GM12878 (cell line): ENCODE results near the gene RBPMS2. TPM values are rescaled to one million over a fixed set of nuclear protein-coding genes. Genes with fewer than 3 reads are reported as not detected.

Source experiments
- ATAC-seq: fragments of 200-7000 bp; cut with Tn5 transposase; 3 replicates; pipeline ENCODE4 v1.9.1; 2020; ENCODE audit warnings: mild to moderate bottlenecking, moderate library complexity
- BruUV-seq: library from RNA; stranded (reverse); fragments of 400-500 nt; replicated peaks from 2 replicates; lab custom pipeline; 2021; lab: Mats Ljungman, UMichigan
- CTCF ChIA-PET: fragments of 300-600 bp; sonication (Branson Sonifier 250); formaldehyde crosslinking; extraction: SDS; loops from one replicate; lab custom pipeline; 2021; ENCODE audit warnings: inconsistent platforms; lab: Yijun Ruan, JAX
- POLR2A ChIA-PET: fragments of 350-600 bp; formaldehyde crosslinking; extraction: SDS; loops from one replicate; lab custom pipeline; 2021; ENCODE audit warnings: inconsistent platforms; lab: Charles Lee
- RAD21 ChIA-PET: fragments of 300-600 bp; sonication (Branson Sonifier 250); formaldehyde crosslinking; loops from one replicate; lab custom pipeline; 2023; ENCODE audit warnings: antibody characterized with exemption; ENCODE audit not compliant: unreplicated experiment; lab: Charles Lee
- SMC1A ChIA-PET: fragments of 300-600 bp; sonication (Branson Sonifier 250); formaldehyde crosslinking; loops from one replicate; lab custom pipeline; 2023; ENCODE audit not compliant: unreplicated experiment, uncharacterized antibody; lab: Charles Lee
- DNase-seq: peaks from one replicate; pipeline ENCODE4 v3.0.0-alpha.2; 2011; ENCODE audit warnings: low read depth, low spot score
- FAIRE-seq: peaks from 3 replicates; lab custom pipeline; 2011; peaks lifted over from hg19 to GRCh38; lab: Jason Lieb, UNC
- H2AFZ ChIP-seq: 2 replicates; pipeline ENCODE4 v1.6.0; 2011; ENCODE audit warnings: low read depth, low read length, control low read depth; ENCODE audit not compliant: control insufficient read depth
- H3K27ac ChIP-seq: 2 replicates; pipeline ENCODE4 v1.5.1; 2011; ENCODE audit warnings: control low read depth; ENCODE audit not compliant: control insufficient read depth, insufficient read depth
- H3K27me3 ChIP-seq, 2 experiments: replicated peaks in 1 of 2; 2 replicates each; pipeline versions ENCODE4 v1.6.0 to v1.6.1; 2011; ENCODE audit warnings: low read length in 1 of 2; ENCODE audit not compliant: control insufficient read depth in 2 of 2, insufficient read depth in 2 of 2
- H3K36me3 ChIP-seq, 2 experiments: 2 replicates each; pipeline ENCODE4 v1.5.1; 2011; ENCODE audit warnings: low read length in 1 of 2; ENCODE audit not compliant: control insufficient read depth in 2 of 2, insufficient read depth in 2 of 2
- H3K4me1 ChIP-seq: 2 replicates; pipeline ENCODE4 v1.6.1; 2011; ENCODE audit warnings: mild to moderate bottlenecking, low read length, moderate library complexity, mixed read lengths; ENCODE audit not compliant: control insufficient read depth, insufficient read depth
- H3K4me2 ChIP-seq: 2 replicates; pipeline ENCODE4 v1.6.0; 2011; ENCODE audit warnings: control low read depth; ENCODE audit not compliant: control insufficient read depth, insufficient read depth
- H3K4me3 ChIP-seq: fragments of 200-600 bp; sonication (generic); 2 replicates; pipeline ENCODE4 v1.5.1; 2016
- H3K79me2 ChIP-seq: 2 replicates; pipeline ENCODE4 v1.6.0; 2011; ENCODE audit warnings: low read length; ENCODE audit not compliant: control insufficient read depth, insufficient read depth
- H3K9ac ChIP-seq: 2 replicates; pipeline ENCODE4 v1.8.0; 2011; ENCODE audit warnings: low read length, control low read depth, mixed read lengths; ENCODE audit not compliant: control insufficient read depth, insufficient read depth
- H3K9me3 ChIP-seq: replicated peaks from 3 replicates; pipeline ENCODE4 v1.5.1; 2011; ENCODE audit warnings: mild to moderate bottlenecking, low read length; ENCODE audit not compliant: control insufficient read depth, insufficient read depth
- H4K20me1 ChIP-seq: 2 replicates; pipeline ENCODE4 v1.6.0; 2011; ENCODE audit not compliant: control insufficient read depth, insufficient read depth
- CEBPZ ChIP-seq: fragments of 150-350 bp; IDR thresholded peaks from 2 replicates; pipeline ENCODE4 v1.6.1; 2016; ENCODE audit warnings: low read depth, low read length
- CHD4 ChIP-seq: fragments of 200-600 bp; sonication (generic); IDR thresholded peaks from 2 replicates; pipeline ENCODE4 v1.6.1; 2016; ENCODE audit warnings: mild to moderate bottlenecking
- EGR1 ChIP-seq, 2 experiments: IDR thresholded peaks; 1 replicate in 1 of 2; 2 replicates in 1 of 2; pipeline ENCODE4 v1.6.1; 2011 to 2012; ENCODE audit warnings: low read depth in 2 of 2, low read length in 2 of 2, borderline replicate concordance in 1 of 2, mild to moderate bottlenecking in 1 of 2, moderate library complexity in 1 of 2
- GABPA ChIP-seq: IDR thresholded peaks from 2 replicates; pipeline ENCODE4 v1.6.1; 2014; ENCODE audit warnings: antibody characterized with exemption, low read depth, mild to moderate bottlenecking, inconsistent platforms
- HDAC2 ChIP-seq: fragments of 200-600 bp; sonication (generic); IDR thresholded peaks from 2 replicates; pipeline ENCODE4 v1.6.1; 2017
- NFIC ChIP-seq: IDR thresholded peaks from 2 replicates; pipeline ENCODE4 v1.6.1; 2012; ENCODE audit warnings: low read depth, mild to moderate bottlenecking, inconsistent platforms, low read length, moderate library complexity
- RAD21 ChIP-seq: IDR thresholded peaks from 2 replicates; pipeline ENCODE4 v1.6.1; 2011; ENCODE audit warnings: mild to moderate bottlenecking, low read depth, low read length, moderate library complexity; ENCODE audit not compliant: insufficient read depth
- SRF ChIP-seq, 2 experiments: IDR thresholded peaks; 2 replicates each; pipeline ENCODE4 v1.6.1; 2011; ENCODE audit warnings: low read depth in 2 of 2, low read length in 2 of 2, mild to moderate bottlenecking in 1 of 2, moderate library complexity in 1 of 2
- TCF12 ChIP-seq: IDR thresholded peaks from 2 replicates; pipeline ENCODE4 v1.6.1; 2011; ENCODE audit warnings: low read depth, mild to moderate bottlenecking, low read length
- ZBTB4 ChIP-seq: fragments of 450-650 bp; formaldehyde crosslinking; IDR thresholded peaks from 2 replicates; pipeline ENCODE4 v1.4.0; 2022; ENCODE audit warnings: mild to moderate bottlenecking, moderate library complexity
- WGBS: methylation state at CpG from one replicate; pipeline ENCODE4 v1.1.6; 2016; ENCODE audit warnings: low lambda C conversion rate; ENCODE audit not compliant: insufficient replicate concordance, insufficient coverage; ENCODE audit errors: missing lambda C conversion rate; 5-methylcytosine and 5-hydroxymethylcytosine counted together
- in situ Hi-C: fragments of 300-500 bp; cut with MboI; formaldehyde crosslinking; loops from 9 replicates; pipeline ENCODE4 v1.14.3; 2018; ENCODE audit warnings: mixed read lengths
- intact Hi-C: fragments of 100-400 bp; cut with micrococcal nuclease; formaldehyde crosslinking; loops from one replicate; pipeline ENCODE4 v1.14.2; 2022; ENCODE audit not compliant: unreplicated experiment
- polyA plus RNA-seq, 11 experiments: library from polyadenylated mRNA; depleted of rRNA in 4 of 11; unstranded in 6 of 11; stranded (reverse) in 5 of 11; fragments of >200 nt; fragmentation: Nextera tagmentation in 4 of 11; fragmentation: Illumina TruSeq in 1 of 11; extraction: Ambion mirVana in 4 of 11; extraction: Trizol in 1 of 11; gene quantifications; 1 replicate in 1 of 11; 2 replicates in 10 of 11; pipeline versions ENCODE4 v1.2.1 to v1.2.3, GENCODE V29; 2011 to 2016; ENCODE audit warnings: inconsistent platforms in 2 of 11, missing spikeins in 2 of 11, low read depth in 1 of 11
- total RNA-seq, 4 experiments: library from RNA; depleted of rRNA in 3 of 4; stranded (reverse); fragments of >200 nt in 3 of 4; fragmentation: Illumina TruSeq in 1 of 4; extraction: Trizol in 1 of 4; gene quantifications; 2 replicates each; pipeline versions ENCODE4 v1.2.1 to v1.2.3, GENCODE V29; 2013 to 2021
- TF ChIP-seq, protein P1 (sequence below): fragments of 450-650 bp; IDR thresholded peaks from 2 replicates; pipeline ENCODE4 v1.6.1; 2017; ENCODE audit warnings: mild to moderate bottlenecking, low read depth, inconsistent platforms; ENCODE audit not compliant: poor library complexity, severe bottlenecking

The RBPMS2 gene
- total and polyA plus RNA-seq, 10 of the 15 experiments (the other 5 are each of a cell fraction or from before 2014, with no cell fraction given) = 0.06 to 0.31 (median 0.19) TPM; not detected in 3

DNA sequence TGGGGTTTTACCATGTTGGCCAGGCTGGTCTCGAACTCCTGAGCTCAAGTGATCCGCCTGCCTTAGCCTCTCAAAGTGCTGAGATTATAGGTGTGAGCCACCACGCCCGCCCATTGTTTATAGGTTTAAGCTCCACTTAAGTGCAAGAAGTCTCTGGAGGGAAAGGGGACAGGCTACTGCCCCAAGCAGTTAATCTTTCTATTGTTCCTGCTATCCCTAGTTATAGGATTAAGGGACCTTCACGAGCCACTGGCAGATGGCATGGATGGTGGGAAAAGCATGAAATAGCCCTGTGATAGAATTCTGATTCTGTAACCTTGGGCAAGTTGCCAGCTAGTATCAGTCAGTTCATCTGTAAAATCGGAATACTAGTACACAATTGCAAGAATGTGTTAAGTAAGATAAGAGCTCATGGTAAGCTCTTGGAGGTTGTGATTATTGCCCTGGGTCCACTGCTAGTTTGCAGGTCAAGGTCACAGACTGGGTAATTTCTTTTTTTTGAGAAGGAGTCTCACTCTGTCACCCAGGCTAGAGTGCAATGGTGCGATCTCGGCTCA, 5.3 kb upstream of the RBPMS2 start:
- Histone ChIP-seq H2AFZ (no peak overlapping the region), H3K27me3 (peaks cover 3 to 9% of the 10 kb centered on the region in 2 experiments; a peak in 3 of 4 replicates), H3K27ac (no peak overlapping the region), H3K4me2 (no peak overlapping the region), H3K9ac (no peak overlapping the region), H3K9me3 (no peaks in the 10 kb centered on the region), H3K36me3 (no peaks in the 10 kb centered on the region), H3K4me3 (no peak overlapping the region), H4K20me1 (no peaks in the 10 kb centered on the region), H3K4me1 (no peaks in the 10 kb centered on the region), H3K79me2 (no peaks in the 10 kb centered on the region)
- ChIA-PET SMC1A (interaction anchor here (0.5 to 3.5 kb wide), 7 partner anchors 13 to 125 kb away, joined by 3 to 13 read pairs (median 3); no protein-coding TSS in a partner anchor), POLR2A (no interaction called here), RAD21 (no interaction called here), CTCF (interaction anchor here (1.4 to 7.8 kb wide), 3 partner anchors 21 to 113 kb away, joined by 3 to 55 read pairs (median 3); no protein-coding TSS in a partner anchor)
- in situ Hi-C loops (no loop called here), intact Hi-C loops (no loop called here)
- 45% methylated on average over 8 of the region's 8 CpGs for WGBS
- no TSS peak for BruUV-seq
- DNase-seq (no peak), ATAC-seq (no peak), FAIRE-seq (no peak)
- TF ChIP-seq TCF12 (no peak), GABPA (no peak), EGR1 (IDR thresholded peaks at IDR 0.05; ENCODE audit: borderline replicate concordance in 1 of 2, low read depth in 2 of 2, low read length in 2 of 2) (no peak), SRF (IDR thresholded peaks at IDR 0.05; ENCODE audit: low read depth in 2 of 2, low read length in 2 of 2) (no peak), NFIC (no peak), CEBPZ (no peak), CHD4 (no peak), ZBTB4 (no peak), HDAC2 (no peak), RAD21 (no peak)
- TF ChIP-seq, protein P1, sequence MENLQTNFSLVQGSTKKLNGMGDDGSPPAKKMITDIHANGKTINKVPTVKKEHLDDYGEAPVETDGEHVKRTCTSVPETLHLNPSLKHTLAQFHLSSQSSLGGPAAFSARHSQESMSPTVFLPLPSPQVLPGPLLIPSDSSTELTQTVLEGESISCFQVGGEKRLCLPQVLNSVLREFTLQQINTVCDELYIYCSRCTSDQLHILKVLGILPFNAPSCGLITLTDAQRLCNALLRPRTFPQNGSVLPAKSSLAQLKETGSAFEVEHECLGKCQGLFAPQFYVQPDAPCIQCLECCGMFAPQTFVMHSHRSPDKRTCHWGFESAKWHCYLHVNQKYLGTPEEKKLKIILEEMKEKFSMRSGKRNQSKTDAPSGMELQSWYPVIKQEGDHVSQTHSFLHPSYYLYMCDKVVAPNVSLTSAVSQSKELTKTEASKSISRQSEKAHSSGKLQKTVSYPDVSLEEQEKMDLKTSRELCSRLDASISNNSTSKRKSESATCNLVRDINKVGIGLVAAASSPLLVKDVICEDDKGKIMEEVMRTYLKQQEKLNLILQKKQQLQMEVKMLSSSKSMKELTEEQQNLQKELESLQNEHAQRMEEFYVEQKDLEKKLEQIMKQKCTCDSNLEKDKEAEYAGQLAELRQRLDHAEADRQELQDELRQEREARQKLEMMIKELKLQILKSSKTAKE = no peak
